HS-27A (cell line): ENCODE measurements around the gene EVA1A.

Source experiments
- DNase-seq: peaks from one replicate; pipeline ENCODE4 v3.0.0-alpha.2; 2012; ENCODE audit warnings: low read depth, missing footprints

EVA1A gene

GRCh38 chr2:75589391-75590105, 28.8 kb upstream of the EVA1A start:
- DNase-seq = no peak

- DNase-seq = peak; percentile 94
Observed at GRCh38 chr2:75587954-75588587, 27.3 kb upstream of the EVA1A start.

DNA sequence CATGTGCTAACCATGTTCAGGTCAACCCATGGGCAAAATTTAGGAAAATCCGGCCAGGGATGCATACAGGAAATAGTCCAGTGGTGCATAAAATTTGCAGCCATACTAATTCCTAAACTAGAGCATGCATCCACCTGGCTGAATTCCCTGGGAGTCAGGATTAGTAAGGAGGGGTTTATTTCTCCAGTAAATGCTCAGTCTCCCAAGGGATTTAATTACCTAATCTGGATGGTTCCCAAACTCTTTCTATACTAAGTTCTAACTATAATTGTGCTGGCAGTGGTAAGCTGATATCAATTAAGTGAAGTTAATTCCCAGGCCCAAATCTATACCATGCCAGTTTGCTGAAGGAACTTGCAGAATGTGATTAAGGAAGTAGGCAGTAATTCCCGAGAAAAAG, 26.2 kb upstream of the EVA1A start:
- no peak for DNase-seq

DNA sequence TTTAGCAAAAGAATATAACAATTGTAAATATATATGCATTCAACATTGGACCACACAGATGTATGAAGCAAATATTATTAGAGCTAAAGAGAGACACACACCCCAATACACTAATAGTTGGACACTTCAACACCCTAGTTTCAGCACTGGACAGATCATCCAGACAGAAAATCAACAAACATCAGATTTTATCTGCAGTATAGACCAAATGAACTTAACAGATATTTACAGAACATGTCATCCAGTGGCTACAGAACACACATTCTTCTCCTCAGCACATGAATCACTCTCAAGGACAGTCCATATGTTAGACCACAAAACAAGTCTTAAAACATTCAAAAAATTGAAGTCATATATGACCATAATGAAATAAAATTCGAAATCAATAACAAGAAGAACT, 22.1 kb upstream of the EVA1A start:
- no peak for DNase-seq

GRCh38 chr2:75580606-75581005, 19.9 kb upstream of the EVA1A start:
- DNase-seq = no peak

DNA sequence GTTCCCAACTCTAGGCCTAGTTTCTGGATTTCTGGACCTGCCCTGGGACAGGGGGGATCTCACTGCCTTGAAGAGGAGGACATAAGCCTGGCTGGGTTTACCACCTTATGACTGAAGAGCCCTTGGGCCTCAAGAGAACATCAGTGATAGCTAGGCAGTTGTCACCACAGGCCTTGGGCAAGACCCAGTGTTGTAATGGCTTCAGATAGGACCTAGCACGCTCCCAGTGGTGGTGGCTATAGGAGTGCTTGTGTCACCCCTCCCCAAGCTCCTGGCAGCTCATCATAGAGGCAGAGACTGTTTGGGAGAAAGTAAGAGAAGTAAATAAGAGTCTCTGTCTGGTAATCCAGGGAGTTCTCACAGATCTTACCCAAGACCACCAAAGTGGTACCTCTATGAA, 19.4 kb upstream of the EVA1A start:
- no peak for DNase-seq

GRCh38 chr2:75579186-75579585, 18.4 kb upstream of the EVA1A start:
- DNase-seq = no peak

DNA sequence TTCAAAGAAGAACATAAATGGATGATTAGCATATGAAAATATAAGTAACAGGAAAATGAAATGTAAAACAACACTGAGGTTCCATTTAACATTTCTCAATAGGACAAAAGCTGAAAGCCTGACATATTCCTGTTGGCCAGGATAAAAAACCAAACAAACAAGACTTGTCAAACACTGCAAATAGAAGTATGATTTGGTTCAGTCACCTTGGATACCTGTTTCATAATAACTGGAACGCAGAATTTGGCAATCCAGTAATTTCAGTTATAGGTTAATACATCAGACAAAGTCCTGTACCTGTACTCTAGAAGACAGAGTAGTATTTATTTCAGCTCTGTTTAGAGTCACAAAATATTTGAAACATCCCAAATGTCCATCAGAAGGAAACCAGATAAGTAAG, 16.5 kb upstream of the EVA1A start:
- DNase-seq = no peak

DNA sequence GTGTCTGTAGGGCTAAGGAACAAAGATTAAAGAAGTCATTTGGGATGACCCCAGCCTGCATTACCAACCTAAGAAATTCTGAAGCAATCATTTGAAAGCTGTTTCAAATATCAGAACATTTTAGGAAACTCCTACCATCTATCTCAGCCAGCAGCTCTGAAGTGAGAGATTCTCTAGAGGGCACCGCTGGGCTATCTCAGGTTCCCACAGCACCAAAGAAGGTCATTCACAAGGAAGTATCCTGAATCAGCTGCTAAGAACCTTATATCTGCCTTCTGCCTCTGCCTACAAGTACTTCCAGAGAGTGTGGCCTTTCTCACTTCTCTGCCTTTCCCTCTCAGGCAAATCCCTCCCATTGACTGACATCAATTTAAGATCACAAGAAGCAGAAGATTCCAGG, 13.4 kb upstream of the EVA1A start:
- no peak for DNase-seq

DNA sequence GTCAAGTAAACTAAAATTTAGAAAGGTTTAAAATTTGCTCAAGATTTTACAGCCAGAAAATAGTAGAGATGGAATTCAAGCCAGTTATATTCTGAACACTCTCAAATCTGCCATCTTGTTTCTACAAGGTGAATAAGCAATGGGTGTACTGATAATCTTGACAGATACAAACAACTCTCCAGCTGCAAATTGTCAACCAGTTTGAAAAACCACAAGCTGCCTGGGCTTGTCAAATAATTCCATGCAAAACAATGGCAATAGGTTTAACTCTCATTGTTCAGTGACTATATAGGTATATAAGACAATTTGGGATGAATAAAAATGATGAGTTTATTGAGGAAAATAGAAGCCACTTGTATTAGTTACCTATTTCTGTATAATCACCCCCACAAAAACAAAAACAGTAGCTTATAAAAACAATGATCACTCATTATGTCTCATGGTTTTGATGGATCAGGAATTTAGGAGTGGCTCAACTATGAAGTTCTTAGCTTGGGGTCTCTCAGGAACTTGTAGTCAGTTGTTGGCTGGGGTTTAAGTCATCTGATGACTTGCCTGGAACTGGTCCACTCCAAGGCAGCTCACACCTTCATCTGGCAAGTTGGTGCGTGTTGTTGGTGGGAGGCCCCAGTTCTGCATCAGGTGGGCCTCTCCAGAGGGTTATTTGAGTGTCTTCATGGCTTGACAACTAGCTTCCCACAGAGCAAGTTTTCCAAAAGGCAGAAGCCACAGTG, 12.6 kb upstream of the EVA1A start:
- DNase-seq = no peak

GRCh38 chr2:75571730-75572430, 11.1 kb upstream of the EVA1A start:
- no peak for DNase-seq

DNA sequence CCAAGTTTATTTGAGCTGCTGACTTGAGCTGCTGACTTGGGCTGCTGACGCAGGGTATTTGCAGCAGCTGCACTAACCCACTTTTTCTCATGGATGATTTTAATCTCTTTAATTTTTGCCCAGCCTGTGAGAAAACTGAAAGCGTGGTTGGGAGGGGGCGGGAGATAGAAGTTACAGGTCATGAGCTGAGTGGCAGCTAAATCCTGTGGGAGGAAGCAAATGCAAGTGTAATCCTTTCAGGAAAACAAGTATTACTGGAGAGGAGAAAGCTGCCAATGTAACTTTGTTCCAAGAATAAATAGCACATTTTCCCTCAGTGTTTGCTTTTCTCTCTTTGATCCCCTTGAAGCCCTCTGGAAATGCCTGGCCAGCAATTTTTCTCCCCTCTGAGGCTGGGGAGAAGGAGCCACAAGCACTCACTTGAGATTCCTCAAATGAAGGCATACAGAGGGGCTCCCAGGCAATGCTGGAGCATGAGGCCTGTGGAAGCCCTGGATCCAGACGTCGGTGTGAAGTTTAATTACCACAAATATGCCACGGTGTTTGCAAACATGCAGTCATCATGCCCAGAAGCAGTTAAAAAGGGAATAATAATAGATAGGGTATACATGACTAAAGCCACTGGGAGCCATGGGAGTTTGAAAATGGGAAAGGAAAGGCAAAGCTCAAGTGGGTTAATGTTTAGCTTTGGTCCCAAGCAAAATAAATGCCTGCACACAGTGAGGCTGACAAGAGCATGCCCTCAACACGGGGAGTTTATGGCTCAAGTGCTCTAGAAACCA, 10.4 kb upstream of the EVA1A start:
- no peak for DNase-seq

GRCh38 chr2:75570024-75570947, 9.5 kb upstream of the EVA1A start:
- no peak for DNase-seq

GRCh38 chr2:75569546-75569945, 8.8 kb upstream of the EVA1A start:
- no peak for DNase-seq

GRCh38 chr2:75568174-75568573, 7.4 kb upstream of the EVA1A start:
- no peak for DNase-seq

DNA sequence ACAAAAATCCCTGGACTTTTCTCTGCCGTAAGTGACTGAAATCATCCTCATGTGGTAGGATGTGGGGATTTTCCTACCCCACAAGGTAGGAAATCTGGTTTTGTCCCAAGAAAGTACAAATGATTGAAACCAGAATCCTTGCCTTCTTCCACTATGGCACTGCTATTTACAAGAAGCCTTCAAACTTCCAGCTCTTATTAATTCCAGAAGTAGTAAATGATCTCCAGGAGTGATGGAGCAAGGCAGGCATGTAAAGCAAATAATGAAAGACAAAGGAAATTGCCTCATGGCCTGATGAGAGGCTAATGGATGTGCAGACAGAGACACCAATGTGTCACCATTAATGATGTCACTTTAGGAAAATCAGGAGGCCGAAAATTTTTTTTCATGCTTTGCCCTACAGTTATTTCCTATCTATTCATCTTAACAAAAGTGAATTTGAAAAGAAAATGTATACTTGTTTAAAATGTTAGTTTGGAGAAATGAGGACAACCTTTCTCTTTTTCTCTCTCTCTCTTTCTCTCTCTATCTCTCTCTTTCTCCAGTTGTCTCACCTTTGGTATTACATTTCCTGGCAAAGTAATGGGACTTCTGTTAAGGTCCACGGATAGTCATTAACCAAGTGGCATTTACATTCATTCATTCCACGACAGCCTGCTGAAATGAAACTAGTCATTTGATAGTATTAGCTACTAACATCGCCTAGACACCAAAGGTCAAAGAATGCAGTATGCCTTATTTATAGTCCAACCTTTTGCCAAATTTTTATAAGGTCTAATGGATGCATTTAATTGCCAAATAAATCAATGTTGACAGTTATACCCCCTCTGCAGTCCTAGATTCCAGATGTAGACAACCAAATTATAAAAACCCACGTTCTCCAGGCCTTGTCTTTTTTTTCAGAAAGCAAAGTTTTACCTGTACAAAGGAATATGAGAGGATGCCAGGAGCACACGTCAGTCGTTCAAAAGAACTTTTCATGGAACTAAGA, 5.0 kb upstream of the EVA1A start:
- no peak for DNase-seq

DNA sequence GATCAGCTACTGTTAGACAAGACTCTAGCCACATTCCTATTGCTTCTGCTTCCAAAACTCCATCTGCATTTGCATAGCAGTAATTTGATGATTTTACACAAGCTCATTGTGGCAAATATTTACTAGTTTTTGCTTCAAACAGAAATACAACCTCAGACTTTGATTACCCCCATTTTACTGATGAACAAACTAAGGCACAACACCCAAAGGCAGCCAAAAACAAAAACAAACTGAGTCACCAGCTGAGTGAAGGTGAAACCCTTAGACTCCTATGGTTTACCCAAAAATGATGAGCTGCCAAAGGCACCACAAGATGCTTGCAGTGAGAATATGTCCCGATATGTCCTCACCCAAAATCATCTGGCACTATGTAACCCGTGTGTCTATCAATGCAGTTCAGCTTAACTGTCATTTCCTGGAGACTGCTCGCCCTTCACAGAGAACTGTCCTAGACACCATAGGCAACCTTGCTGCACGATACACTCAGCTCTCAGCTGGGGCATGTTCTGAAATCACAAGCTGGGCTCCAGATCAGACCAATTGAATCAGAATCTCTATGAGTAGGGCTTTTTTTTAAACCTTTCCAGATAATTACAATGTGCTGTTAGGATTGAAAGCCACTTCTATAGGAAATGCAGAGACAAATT, 4.1 kb upstream of the EVA1A start:
- no peak for DNase-seq

DNA sequence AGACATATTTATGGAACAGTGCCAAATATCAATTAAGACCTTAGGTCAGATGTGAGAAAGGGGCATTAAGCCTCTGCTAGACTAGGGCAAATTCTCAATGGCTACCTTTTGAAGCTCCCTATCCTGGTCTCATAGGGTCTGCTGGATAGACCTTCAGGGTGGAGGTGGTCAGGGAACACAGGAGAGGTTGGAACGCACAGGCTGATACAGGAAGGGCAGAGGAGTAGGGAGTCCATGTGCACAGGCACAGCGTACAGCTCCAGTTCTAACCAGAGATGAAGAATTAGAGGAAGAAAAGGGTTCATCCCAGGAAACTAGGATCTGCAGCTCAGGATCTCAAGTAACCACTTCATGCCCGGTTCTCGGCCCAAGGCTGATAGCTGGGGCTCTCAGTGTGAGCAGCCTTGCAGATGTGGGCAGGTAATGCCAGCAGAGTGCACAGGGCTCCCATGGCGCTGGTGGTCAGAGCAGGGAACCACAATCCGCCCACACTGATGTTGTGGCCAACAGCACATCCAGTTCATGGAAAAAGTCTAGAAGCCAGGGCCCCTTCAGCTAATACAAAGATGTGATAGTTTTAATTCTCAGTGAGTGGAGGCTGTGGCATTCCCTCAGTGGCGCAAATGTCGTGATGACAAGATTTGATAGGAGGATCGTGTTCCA, 3.4 kb upstream of the EVA1A start:
- DNase-seq = no peak
